HG03354 (cell line): ENCODE results near the gene TRAF3.

Source experiments
- ATAC-seq: cut with Tn5 transposase; IDR thresholded peaks from one replicate; pipeline ENCODE4 v1.9.1; 2021; ENCODE audit warnings: mild to moderate bottlenecking; ENCODE audit not compliant: unreplicated experiment, poor library complexity, severe bottlenecking

Gene TRAF3

DNA sequence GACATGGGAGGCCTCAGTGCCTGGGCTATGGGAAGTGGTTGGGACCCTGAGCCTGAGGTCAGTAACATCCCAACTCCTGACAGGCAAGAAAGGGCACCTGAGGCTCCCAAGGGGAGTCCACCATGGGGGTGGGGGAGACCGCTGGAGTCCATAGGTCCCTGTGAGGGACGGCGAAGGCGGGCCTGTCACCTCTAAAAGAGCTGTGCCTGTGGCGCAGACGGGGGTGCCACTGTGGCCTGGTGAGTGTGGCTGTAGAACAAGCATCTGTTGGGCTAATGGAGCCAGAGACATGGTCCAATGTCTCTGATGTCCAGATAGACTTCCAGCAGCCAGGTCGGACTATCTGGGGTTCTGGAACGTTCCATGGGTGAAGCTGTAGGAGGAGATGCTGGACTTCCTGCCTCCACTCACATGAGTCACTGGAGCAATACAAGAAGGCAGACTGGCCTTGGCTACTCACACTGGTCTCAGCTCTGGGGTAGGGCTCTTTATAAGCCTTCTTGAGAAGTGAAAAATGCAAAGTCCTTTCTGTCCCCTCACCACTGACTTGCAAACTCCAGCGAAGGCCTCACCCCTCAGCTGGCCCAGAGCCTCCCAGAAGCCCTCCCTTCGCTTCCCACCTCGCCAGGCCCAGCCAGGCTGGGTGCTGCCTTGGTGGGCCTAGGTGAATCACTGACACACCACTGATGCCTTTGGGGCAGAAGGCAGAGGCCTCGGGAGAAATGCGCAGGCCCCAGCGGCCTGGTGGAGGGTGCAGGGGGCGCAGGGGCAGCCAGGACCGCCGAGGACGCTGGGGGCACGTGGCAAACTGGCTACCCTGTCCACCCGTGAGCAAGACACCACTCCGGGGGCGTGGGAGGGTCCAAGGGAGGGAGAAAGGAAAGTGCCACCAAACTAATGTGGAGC is 1.1 kb upstream of the TRAF3 start:
- no peak for ATAC-seq

DNA sequence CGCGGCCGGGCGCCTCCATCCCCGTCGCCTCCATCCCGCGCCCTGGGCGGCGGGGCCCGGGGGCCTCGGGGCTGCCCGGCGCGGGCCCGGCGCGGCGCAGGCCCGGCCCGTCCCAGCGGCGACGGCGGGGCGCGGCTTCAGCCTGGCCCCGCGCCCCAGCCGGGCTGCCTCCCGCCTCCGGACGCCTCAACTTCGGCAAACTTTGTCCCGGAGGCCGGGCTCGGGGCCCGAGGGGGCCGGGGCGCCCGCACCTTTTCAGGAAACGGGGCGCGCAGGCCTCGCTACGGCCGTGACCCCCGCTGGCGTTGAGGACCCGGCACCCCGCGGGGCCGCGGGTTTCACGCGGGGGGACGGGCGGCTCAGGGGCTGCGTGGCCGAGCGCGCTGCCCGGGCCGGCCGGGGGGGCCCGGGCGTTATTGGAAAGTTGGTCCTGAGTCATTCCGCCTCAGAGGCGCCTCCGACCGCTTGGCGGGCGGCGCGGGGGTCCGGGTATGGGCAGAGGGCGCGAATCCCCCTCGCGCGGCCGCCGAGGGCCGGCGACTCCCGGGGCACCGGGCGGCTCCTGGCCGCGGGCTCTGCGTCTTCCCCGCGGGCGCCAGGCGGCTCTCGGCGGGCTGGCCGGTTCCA is 575 bp downstream of the TRAF3 start:
- peak; percentile 30 for ATAC-seq

DNA sequence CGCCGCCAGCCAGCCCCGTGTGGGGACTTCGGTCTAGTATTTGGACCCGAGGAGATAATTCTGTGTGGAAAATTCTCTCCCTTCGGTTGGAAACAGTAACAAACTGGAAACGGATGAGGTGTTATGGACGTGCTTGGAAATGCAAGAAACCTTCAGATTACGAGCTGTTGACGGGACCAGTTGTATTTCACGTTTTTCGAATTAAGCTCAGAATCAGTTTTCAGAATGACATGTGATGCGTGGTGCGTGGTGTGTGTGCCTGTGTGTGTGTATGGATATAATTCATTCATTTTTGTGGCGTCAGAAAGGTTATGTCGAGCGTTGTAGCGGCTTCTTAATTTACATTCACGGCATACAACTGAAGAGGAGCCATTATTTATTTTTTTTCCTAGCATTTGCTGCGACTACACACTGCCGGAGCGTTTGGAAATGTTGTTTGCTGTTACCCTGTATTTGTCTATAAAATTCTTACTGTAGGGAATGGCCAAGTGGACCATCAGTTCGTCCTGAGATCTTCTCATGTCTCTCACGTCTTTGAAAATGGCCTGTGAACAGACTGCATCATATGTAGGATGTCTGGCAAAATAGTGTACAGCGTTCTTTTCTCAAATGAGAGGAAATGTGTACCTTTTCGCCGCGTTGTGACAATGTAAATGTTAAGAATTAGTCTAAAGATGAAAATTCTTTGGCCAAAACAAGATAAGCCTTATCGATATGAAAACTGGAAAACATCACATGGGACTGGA is 1.3 kb downstream of the TRAF3 start:
- ATAC-seq: no peak

DNA sequence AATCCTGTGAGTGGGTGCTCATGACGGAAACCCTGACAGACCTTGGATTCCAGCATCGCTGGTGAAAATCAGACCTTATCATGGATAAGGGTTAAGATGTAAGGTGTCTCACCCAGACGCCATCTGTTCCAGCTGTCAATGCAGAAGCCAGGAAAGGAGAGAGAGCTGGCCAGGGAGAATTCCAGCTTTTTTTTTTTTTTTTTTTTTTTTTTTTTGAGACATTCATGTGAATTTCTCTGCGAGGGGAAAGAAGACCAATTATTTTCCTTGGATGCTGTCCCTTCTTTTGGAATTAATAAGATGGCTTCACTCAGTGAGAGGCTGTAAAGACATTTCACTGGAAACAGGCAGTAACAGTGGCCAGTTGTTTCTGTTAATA is 1.8 kb downstream of the TRAF3 start:
- no peak for ATAC-seq

DNA sequence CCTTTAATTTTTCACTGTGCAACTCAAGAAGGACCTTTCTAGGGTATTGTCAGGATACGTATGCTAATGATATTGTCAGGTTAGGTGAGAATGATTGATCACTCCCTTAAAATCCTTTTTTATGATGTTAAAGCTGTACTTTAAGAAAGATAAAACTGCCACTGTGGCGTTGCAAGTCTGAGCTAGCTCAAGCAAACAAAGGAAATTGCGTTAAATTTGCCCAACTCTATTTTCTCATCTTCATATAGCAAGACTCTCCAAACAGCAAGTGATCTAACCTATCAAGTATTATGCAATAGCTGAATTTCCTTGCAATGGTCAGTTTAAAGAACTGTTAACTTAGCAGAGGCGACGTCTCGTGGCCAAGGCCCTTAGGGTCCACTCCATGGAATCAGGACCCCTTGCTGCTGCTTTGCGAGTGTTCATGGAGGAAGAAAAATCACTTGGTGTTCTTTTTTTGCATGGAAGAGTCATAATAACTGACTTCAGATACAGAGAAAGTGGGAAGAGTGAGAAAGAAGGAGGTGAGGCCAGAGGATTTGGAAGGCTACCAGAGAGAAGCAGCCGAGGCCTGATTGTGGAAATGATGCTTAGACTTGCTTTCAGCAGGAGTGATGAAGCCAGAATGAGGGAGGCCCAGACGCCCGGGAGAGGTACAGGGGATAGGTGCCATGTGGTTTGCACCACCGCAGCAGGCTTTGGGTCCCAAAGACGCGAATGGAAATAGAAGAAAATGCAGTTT is 2.5 kb downstream of the TRAF3 start:
- ATAC-seq: no peak

GRCh38 chr14:102781063-102781462 is 3.8 kb downstream of the TRAF3 start:
- no peak for ATAC-seq

DNA sequence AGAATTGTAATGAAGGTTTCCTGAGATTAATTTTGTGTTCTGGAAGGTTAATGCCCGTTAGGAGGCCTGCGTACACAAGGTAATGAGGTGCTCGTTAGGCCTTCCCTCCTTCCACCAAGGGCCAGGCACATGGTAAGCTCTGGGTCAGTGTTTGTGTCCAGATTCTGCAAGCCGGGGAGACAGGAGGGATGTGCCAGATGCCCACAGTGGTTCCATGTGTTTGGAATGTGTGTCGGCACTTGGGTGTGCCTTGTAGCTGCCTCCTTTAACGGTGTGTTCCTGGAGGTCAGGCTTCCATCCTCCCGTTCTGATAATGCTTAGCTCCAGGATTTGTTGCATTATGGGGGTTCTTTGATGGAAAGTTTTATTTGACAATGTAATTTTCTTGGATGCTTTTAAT is 5.7 kb downstream of the TRAF3 start:
- no peak for ATAC-seq

GRCh38 chr14:102784892-102785594 is 7.8 kb downstream of the TRAF3 start:
- no peak for ATAC-seq

DNA sequence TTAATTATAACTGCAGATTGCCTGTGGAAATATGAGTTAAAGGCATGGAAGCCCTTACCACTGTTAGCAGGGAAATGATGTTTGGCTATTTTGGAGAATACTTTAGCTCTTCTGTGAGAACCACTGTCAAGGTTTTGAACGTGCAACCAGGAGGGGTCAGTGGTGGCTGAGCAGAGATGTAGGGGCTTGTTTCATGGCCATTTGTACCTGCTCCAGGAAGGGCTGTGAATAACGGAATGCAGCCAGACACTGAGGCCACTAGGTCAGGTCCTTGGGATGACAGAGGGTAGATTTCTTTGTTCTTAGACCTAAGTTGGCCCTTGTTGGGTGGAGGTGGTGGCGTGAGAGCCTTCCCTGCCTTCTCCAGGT is 8.3 kb downstream of the TRAF3 start:
- no peak for ATAC-seq

GRCh38 chr14:102786768-102787167 is 9.5 kb downstream of the TRAF3 start:
- ATAC-seq: no peak

DNA sequence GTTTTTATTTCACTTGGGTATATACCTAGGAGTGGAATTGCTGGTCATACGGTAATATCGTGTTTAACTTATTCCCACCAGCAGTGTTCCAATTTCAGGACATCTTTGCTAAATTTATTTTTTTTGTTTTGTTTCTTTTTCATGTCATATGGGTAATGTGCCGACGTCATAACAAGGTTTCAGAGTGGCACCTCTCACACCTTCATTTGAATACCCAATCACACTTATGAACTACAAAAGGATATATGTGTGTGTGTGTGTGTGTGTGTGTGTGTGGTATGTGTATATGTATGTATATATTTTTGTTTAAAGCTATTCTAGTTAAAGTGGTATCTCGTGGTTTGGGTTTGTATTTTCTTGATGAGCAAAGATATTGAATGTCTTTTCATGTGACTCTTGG is 12.1 kb downstream of the TRAF3 start:
- no peak for ATAC-seq

- no peak for ATAC-seq
These were observed 16.5 kb downstream of the TRAF3 start for GRCh38 chr14:102793531-102794328.

DNA sequence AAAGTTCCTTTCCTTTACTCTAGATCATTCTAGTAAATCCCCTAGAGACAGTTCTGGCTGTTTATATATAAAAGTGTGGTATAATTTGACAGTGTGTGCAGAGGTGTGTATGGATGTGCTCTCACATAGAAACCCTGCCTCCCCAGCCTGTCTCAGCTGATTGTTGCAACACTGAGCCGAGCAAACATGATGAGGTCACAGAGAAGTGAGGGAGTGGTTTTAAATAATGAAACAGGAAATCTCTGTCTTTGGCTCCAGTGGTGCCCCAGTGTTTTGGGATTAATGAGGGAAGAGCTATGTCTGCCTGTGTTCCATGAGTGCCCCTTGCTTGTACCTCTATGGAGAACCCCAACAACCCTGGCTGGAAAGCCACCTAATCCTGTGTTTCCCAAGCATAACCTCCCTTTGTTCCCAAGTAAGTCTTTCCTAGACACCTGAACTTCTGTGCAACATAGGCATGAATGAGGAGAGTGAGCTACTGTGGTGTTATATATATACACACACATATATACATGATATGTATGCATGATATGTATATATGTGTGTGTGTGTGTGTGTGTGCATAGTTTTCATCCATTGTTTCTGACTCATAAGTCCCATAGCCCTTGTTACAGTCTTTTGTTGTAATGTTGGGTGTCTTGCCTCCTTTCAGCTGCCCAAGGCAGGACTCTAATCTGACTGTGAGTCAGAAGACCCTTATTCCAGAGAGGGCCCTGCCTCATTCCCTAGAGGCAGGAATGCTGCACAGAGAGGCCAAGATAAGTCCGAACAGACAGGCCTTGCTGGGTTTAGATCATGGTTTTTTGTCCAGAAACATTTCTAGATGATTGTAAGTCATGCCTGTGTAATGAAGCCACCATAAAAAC is 18.0 kb downstream of the TRAF3 start:
- ATAC-seq: no peak

DNA sequence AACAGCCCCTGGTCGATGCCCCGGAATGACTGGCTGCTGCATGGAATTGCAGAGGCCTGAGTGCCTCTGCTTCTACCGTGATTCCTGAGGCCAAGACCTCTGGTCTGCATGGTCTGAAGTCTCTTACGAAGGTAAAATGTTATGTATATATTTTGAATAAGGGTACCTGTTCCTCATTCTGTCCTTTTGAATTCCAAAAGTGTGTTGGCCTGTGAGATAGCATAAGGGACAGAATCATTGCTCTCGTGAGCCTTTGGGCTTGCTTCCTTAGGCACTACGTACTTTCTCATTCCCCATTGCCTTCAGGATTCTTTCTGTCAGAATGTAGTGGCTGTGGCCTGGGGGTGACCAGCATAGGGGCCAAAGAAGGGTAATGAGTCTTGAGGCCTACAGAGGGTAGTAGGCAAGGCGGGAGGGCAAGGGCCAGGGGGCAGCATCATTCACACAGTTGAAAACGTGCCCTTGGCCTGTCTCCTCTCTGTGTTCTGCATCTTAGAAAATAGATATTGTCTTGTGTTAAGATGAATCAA is 19.5 kb downstream of the TRAF3 start:
- ATAC-seq: no peak

DNA sequence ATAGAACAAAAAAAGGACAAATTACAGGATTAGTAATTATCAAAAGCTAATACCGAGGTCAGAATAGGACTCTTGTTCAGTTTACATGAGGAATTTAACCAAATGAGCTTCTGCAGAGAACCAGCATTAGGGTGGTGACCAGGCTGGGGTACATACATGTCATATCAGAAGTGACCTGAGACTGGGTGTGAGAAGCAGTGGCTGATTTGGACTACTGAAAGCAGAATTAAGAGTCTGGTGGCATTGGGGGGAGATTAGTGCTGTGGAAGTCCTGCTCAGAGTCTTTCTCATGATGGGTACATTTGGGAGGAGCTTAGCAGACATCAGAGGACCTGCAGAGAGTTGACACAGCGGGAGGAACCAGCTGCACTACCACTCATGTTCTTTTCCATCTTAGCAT is 21.7 kb downstream of the TRAF3 start:
- peak; percentile 52 for ATAC-seq

- ATAC-seq: no peak
These were observed 22.7 kb downstream of the TRAF3 start for GRCh38 chr14:102799684-102800562.
